B cell (primary cell): ENCODE measurements around the gene AMACR. TPM values are rescaled to one million over a fixed set of nuclear protein-coding genes. Genes with fewer than 3 reads are reported as not detected.
"Not testable (repeated sequence)": the region's sequence is repeated elsewhere in the genome, so short reads cannot be mapped to it uniquely, and the experiment has no call there.

Experiments
- ATAC-seq: fragments of 200-7000 bp; cut with Tn5 transposase; one replicate; pipeline ENCODE4 v1.10.0; 2021; ENCODE audit warnings: low read depth, mild to moderate bottlenecking, moderate number of reproducible peaks, moderate library complexity
- CTCF ChIA-PET: fragments of 350-600 bp; sonication (Branson Sonifier 250); formaldehyde crosslinking; loops from one replicate; lab custom pipeline; 2021; ENCODE audit warnings: antibody characterized with exemption, inconsistent platforms; lab: Charles Lee
- POLR2A ChIA-PET: fragments of 350-600 bp; sonication (Branson Sonifier 250); formaldehyde crosslinking; loops from one replicate; lab custom pipeline; 2021; ENCODE audit warnings: antibody characterized with exemption; lab: Charles Lee
- DNase-seq: peaks from one replicate; pipeline ENCODE4 v3.0.0; 2013
- H2AFZ ChIP-seq: 2 replicates; pipeline ENCODE4 v1.6.1; 2012; ENCODE audit warnings: mild to moderate bottlenecking, low read depth, low read length; ENCODE audit not compliant: insufficient read depth, poor library complexity, severe bottlenecking
- H3K27ac ChIP-seq, 2 donors: 1 replicate in 1 of 2; 2 replicates in 1 of 2; pipeline ENCODE4 v1.5.1; 2012 to 2013; ENCODE audit warnings: low read length in 2 of 2, mild to moderate bottlenecking in 2 of 2, moderate library complexity in 1 of 2
- H3K27me3 ChIP-seq, 4 experiments: fragments of 200-600 bp in 1 of 4; sonication (generic) in 1 of 4; replicated peaks in 1 of 4; 1 replicate in 2 of 4; 2 replicates in 2 of 4; pipeline versions ENCODE4 v1.6.1 to v1.7.0; 2013 to 2016; ENCODE audit warnings: low read length in 3 of 4, mild to moderate bottlenecking in 2 of 4, mixed read lengths in 1 of 4, moderate library complexity in 1 of 4; ENCODE audit not compliant: insufficient read depth in 4 of 4, control insufficient read depth in 3 of 4; ENCODE audit errors: control extremely low read depth in 1 of 4
- H3K36me3 ChIP-seq, 2 experiments: replicated peaks in 1 of 2; 1 replicate in 1 of 2; 2 replicates in 1 of 2; pipeline versions ENCODE4 v1.6.1 to v1.7.1; 2013; ENCODE audit warnings: low read length in 1 of 2; ENCODE audit not compliant: insufficient read depth in 2 of 2, control insufficient read depth in 1 of 2; ENCODE audit errors: control extremely low read depth in 1 of 2, extremely low read depth in 1 of 2
- H3K4me1 ChIP-seq, 2 donors: fragments of 200-600 bp in 1 of 2; sonication (generic) in 1 of 2; 1 replicate in 1 of 2; 2 replicates in 1 of 2; pipeline versions ENCODE4 v1.5.1 to v1.6.1; 2013 to 2017; ENCODE audit warnings: low read length in 2 of 2; ENCODE audit not compliant: control insufficient read depth in 2 of 2, insufficient read depth in 2 of 2
- H3K4me2 ChIP-seq: replicated peaks from 2 replicates; pipeline ENCODE3; 2012; ENCODE audit warnings: mild to moderate bottlenecking, low read depth, low read length; ENCODE audit not compliant: poor library complexity, severe bottlenecking
- H3K4me3 ChIP-seq, 5 experiments: fragments of 200-600 bp in 1 of 5; sonication (generic) in 1 of 5; 1 replicate in 3 of 5; 2 replicates in 2 of 5; pipeline versions ENCODE4 v1.5.1 to v1.7.0; 2011 to 2016; ENCODE audit warnings: low read length in 4 of 5, mild to moderate bottlenecking in 4 of 5, low read depth in 2 of 5, control low read depth in 1 of 5, moderate library complexity in 1 of 5; ENCODE audit not compliant: insufficient read depth in 1 of 5; ENCODE audit errors: control extremely low read depth in 1 of 5, extremely low read depth in 1 of 5
- H3K79me2 ChIP-seq: fragments of 200-600 bp; sonication (generic); one replicate; pipeline ENCODE4 v1.6.0; 2016; ENCODE audit warnings: low read length; ENCODE audit not compliant: control insufficient read depth, insufficient read depth
- H3K9ac ChIP-seq: fragments of 200-600 bp; sonication (generic); 2 replicates; pipeline ENCODE4 v1.6.1; 2017; ENCODE audit warnings: mild to moderate bottlenecking, low read length, moderate library complexity
- H3K9me3 ChIP-seq, 3 donors: one replicate each; pipeline versions ENCODE4 v1.6.1 to v1.7.1; 2013; ENCODE audit warnings: low read length in 2 of 3; ENCODE audit not compliant: control insufficient read depth in 2 of 3, insufficient read depth in 1 of 3; ENCODE audit errors: control extremely low read depth in 1 of 3
- H4K20me1 ChIP-seq: 2 replicates; pipeline ENCODE4 v1.6.0; 2012; ENCODE audit warnings: mild to moderate bottlenecking, low read length; ENCODE audit not compliant: insufficient read depth, control insufficient read depth, poor library complexity, severe bottlenecking
- H3K27ac Mint-ChIP-seq: one replicate; pipeline ENCODE4 v1.8.0; 2021; ENCODE audit warnings: mixed read lengths
- H3K27me3 Mint-ChIP-seq: one replicate; pipeline ENCODE4 v1.8.0; 2021; ENCODE audit warnings: mixed read lengths
- H3K4me1 Mint-ChIP-seq: one replicate; pipeline ENCODE4 v1.8.0; 2021; ENCODE audit warnings: mixed read lengths
- H3K4me3 Mint-ChIP-seq: one replicate; pipeline ENCODE4 v1.8.0; 2021; ENCODE audit warnings: mixed read lengths
- H3K9me3 Mint-ChIP-seq: one replicate; pipeline ENCODE4 v1.8.0; 2022; ENCODE audit warnings: mixed read lengths; ENCODE audit not compliant: insufficient read depth
- CTCF ChIP-seq: fragments of 200-600 bp; IDR thresholded peaks from one replicate; pipeline ENCODE4 v1.8.0; 2022; ENCODE audit warnings: antibody characterized with exemption, mild to moderate bottlenecking
- EZH2 ChIP-seq: IDR thresholded peaks from 2 replicates; pipeline ENCODE4 v1.6.1; 2012; ENCODE audit warnings: borderline replicate concordance, low read depth, mild to moderate bottlenecking, moderate library complexity, low read length; ENCODE audit not compliant: insufficient read depth, poor library complexity, severe bottlenecking
- WGBS: methylation state at CpG from one replicate; pipeline ENCODE4 v1.1.5; 2013; ENCODE audit warnings: missing lambda C conversion rate; ENCODE audit not compliant: insufficient coverage; 5-methylcytosine and 5-hydroxymethylcytosine counted together
- intact Hi-C: fragments of 100-400 bp; cut with micrococcal nuclease; formaldehyde crosslinking; loops from one replicate; pipeline ENCODE4 v1.10.0; 2022
- polyA plus RNA-seq: library from polyadenylated mRNA; depleted of rRNA; stranded (reverse); fragments of >200 nt; gene quantifications from 2 replicates; pipeline ENCODE4 v1.2.3, GENCODE V29; 2012
- total RNA-seq, 2 donors: library from RNA; stranded (reverse); fragments of 120-200 nt in 1 of 2; gene quantifications; 1 replicate in 1 of 2; 2 replicates in 1 of 2; pipeline versions ENCODE4 v1.2.3 to v1.2.4, GENCODE V29; 2013 to 2022

AMACR gene
- total and polyA plus RNA-seq, 2 donors (not counting 1 experiment from before 2014, with no cell fraction given) = 2.6 to 5.8 TPM

GRCh38 chr5:34031117-34031516 lies 23.3 kb upstream of the AMACR start:
- Mint-ChIP-seq H3K4me1 (no peaks in the 10 kb centered on the region), H3K27ac (no peak overlapping the region), H3K4me3 (no peak overlapping the region), H3K27me3 (no peaks in the 10 kb centered on the region), H3K9me3 (no peaks in the 10 kb centered on the region)
- DNase-seq (no peak), ATAC-seq (no peak)
- Histone ChIP-seq H3K9ac (no peak overlapping the region), H3K9me3 (no peaks in the 10 kb centered on the region), H3K4me1 (no peaks in the 10 kb centered on the region), H3K36me3 (peaks cover 0 to 20% of the 10 kb centered on the region in 2 experiments), H3K4me3 (no peak overlapping the region), H3K79me2 (no peaks in the 10 kb centered on the region), H3K27me3 (no peaks in the 10 kb centered on the region), H3K27ac (no peak overlapping the region), H2AFZ (no peak overlapping the region), H3K4me2 (no peak overlapping the region), H4K20me1 (no peaks in the 10 kb centered on the region)
- ChIA-PET CTCF (no interaction called here), POLR2A (no interaction called here)
- intact Hi-C loops = no loop called here
- WGBS = no CpG with 5 or more reads among the region's 2 CpGs
- no peak for TF ChIP-seq CTCF
- TF ChIP-seq EZH2 = no peak

GRCh38 chr5:34030585-34030984 lies 22.7 kb upstream of the AMACR start:
- DNase-seq, H3K27ac Mint-ChIP-seq, H3K4me1 Mint-ChIP-seq, H3K9me3 Mint-ChIP-seq, H3K4me3 Mint-ChIP-seq, POLR2A ChIA-PET, H3K4me2 ChIP-seq, intact Hi-C loops, H3K27me3 Mint-ChIP-seq, ATAC-seq, H3K27ac ChIP-seq, H4K20me1 ChIP-seq, H3K4me1 ChIP-seq, H3K4me3 ChIP-seq, H3K9ac ChIP-seq, H3K9me3 ChIP-seq, H2AFZ ChIP-seq, H3K27me3 ChIP-seq, CTCF ChIA-PET, H3K79me2 ChIP-seq: not testable (repeated sequence)
- no CpG with 5 or more reads among the region's 2 CpGs for WGBS
- H3K36me3 ChIP-seq = peaks cover 0 to 20% of the 10 kb centered on the region in 2 experiments
